ENCODE measurements around the gene STAG2.
"Not testable (repeated sequence)": the region's sequence is repeated elsewhere in the genome, so short reads cannot be mapped to it uniquely, and the experiment has no call there.

STAG2 gene

GRCh38 chrX:123961268-123962005 lies at the start of gene STAG2:
Gene STAG2, plus strand, starts transcription at chrX:123961706. Its CDS starts 60,922 bp downstream, at chrX:124022628.
- peak; percentile 21 for DNase-seq (ENCODE audit: low read depth)

- DNase-seq (ENCODE audit: low read depth), result no peak
Observed at GRCh38 chrX:123917069-123917468, 44.4 kb upstream of the STAG2 start.

- no peak for DNase-seq (ENCODE audit: low read depth)
Observed at GRCh38 chrX:123918106-123918721, 43.3 kb upstream of the STAG2 start.

- no peak for DNase-seq (ENCODE audit: low read depth)
Observed at GRCh38 chrX:123920105-123920785, 41.3 kb upstream of the STAG2 start.

GRCh38 chrX:123923211-123923610 lies 38.3 kb upstream of the STAG2 start:
- no peak for DNase-seq (ENCODE audit: low read depth)

- DNase-seq (ENCODE audit: low read depth), result no peak
Observed at GRCh38 chrX:123924186-123924585, 37.3 kb upstream of the STAG2 start.

- no peak for DNase-seq (ENCODE audit: low read depth)
Observed at GRCh38 chrX:123927845-123928244, 33.7 kb upstream of the STAG2 start.

- DNase-seq (ENCODE audit: low read depth), result not testable (repeated sequence)
Observed at GRCh38 chrX:123932055-123932454, 29.5 kb upstream of the STAG2 start.

- DNase-seq (ENCODE audit: low read depth), result no peak
Observed at GRCh38 chrX:123943074-123943473, 18.4 kb upstream of the STAG2 start.

- DNase-seq (ENCODE audit: low read depth), result no peak
Observed at GRCh38 chrX:123943488-123943887, 18.0 kb upstream of the STAG2 start.

GRCh38 chrX:123949846-123950245 lies 11.7 kb upstream of the STAG2 start:
- no peak for DNase-seq (ENCODE audit: low read depth)

GRCh38 chrX:123959281-123960063 lies 2.0 kb upstream of the STAG2 start:
- DNase-seq (ENCODE audit: low read depth), result no peak

GRCh38 chrX:123960956-123961267 lies 594 bp upstream of the STAG2 start:
- peak; percentile 9 for DNase-seq (ENCODE audit: low read depth)

- DNase-seq (ENCODE audit: low read depth), result no peak
Observed at GRCh38 chrX:123962006-123962467, 531 bp downstream of the STAG2 start.

GRCh38 chrX:123962794-123963373 lies 1.4 kb downstream of the STAG2 start:
- peak; percentile 66 for DNase-seq (ENCODE audit: low read depth)

- DNase-seq (ENCODE audit: low read depth), result no peak
Observed at GRCh38 chrX:123964156-123964834, 2.8 kb downstream of the STAG2 start.

GRCh38 chrX:123965712-123966111 lies 4.2 kb downstream of the STAG2 start:
- DNase-seq (ENCODE audit: low read depth), result no peak

- DNase-seq (ENCODE audit: low read depth), result no peak
Observed at GRCh38 chrX:123967497-123967896, 6.0 kb downstream of the STAG2 start.

GRCh38 chrX:123968383-123969050 lies 7.0 kb downstream of the STAG2 start:
- DNase-seq (ENCODE audit: low read depth), result no peak

- DNase-seq (ENCODE audit: low read depth), result no peak
Observed at GRCh38 chrX:123971982-123972381, 10.5 kb downstream of the STAG2 start.

GRCh38 chrX:123973921-123974320 lies 12.4 kb downstream of the STAG2 start:
- no peak for DNase-seq (ENCODE audit: low read depth)

All from stimulated activated CD8-positive, alpha-beta memory T cell treated with anti-CD3 and anti-CD28 coated beads, Interleukin-12 subunit alpha, Interleukin-12 subunit beta, amount 100 ng/mL, for 4 hours (primary cell).